ENCODE measurements around the gene GPALPP1.
"Not testable (repeated sequence)": the region's sequence is repeated elsewhere in the genome, so short reads cannot be mapped to it uniquely, and the experiment has no call there.

- not testable (repeated sequence) for TF ChIP-seq CTCF (conservative IDR thresholded peaks at IDR 0.05); EZH2 (IDR thresholded peaks at IDR 0.05; ENCODE audit: low read depth)
These were observed 45.9 kb upstream of the GPALPP1 start for GRCh38 chr13:44943411-44943810.

All from PC-9 (cell line).